HG02759 (cell line): ENCODE results near the gene DCXR.

Experiments used
- ATAC-seq: cut with Tn5 transposase; IDR thresholded peaks from one replicate; pipeline ENCODE4 v1.9.1; 2021; ENCODE audit warnings: mild to moderate bottlenecking, moderate library complexity; ENCODE audit not compliant: unreplicated experiment

Gene DCXR

DNA sequence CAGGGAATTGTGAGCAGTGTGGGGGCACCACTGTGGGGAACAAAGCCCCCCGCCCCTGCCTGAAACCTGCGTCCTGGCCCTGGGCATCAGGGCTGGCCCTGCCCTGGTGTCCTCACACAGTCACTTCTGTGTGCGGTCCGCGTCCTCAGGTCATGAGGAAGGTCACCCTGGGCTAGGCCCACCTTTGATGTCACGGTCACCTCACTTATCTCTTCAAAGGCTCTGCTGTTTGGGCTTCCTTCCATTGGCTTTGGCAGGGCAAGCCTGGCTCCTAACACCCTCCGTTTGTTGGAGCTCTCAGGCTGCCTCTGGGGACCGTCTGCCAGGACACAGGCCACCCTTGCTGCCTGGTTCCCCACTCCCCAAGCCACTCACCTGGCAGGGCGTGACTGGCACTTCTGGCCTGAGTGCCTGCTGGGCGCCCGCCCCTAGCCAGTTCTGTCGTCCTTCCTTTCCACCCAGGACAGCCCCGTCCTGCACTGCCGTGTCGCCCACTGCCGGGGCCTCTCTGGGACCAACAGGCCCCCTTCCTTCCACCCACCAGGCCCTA is 23.6 kb downstream of the DCXR start:
- no peak for ATAC-seq

DNA sequence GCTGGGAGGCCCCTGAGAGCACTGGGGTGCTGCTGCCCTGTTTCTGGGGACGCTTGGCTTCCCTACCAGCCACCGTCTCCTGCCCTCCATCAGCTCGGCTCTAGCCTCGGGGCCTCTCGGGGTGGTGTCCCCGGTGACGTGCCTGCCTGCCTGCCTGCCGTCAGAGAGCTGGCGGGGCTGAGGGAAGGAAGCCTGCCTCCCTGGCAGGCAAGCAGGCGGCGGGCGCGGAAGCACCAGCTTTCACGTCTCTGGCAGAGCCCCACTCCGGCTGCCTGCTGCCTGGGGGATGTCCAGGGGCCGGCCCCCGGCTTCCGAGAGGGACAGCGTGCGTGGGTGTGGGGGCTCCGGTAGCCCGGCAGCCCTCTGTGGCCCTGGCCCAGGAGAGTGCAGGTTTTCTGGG is 24.2 kb downstream of the DCXR start:
- ATAC-seq, result no peak

GRCh38 chr17:82012640-82013295 is 24.7 kb downstream of the DCXR start:
- no peak for ATAC-seq

- ATAC-seq, result no peak
Observed at GRCh38 chr17:82012261-82012639, 25.2 kb downstream of the DCXR start.

DNA sequence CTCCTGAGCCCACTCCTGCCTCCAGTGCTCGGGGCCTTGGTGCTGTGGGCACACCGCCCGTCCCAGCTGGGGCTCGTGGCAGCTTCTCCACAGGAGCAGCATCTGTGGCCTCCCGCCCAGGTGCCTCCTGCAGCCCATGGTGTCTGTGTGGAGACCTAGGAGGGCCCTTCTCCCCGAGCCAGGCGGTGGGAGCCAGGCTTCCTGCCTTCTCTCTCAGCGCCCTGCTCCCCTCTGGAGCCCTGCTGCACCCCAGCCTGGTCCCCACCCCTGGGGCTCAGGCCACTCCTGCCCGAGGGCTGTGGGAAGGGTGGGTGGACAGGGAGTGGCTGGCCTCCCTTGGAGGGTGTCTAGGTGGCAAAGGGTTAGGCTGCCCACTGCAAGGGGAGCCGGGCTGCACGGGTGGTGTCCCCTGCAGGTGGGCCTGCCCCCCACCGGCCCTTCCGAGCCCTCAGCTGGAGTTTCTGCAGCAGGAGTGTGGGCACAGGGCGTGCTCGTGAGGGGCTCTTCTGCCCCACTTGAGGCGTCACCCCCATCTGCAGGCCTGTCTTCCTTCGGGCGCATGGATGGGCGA is 25.8 kb downstream of the DCXR start:
- ATAC-seq, result no peak

DNA sequence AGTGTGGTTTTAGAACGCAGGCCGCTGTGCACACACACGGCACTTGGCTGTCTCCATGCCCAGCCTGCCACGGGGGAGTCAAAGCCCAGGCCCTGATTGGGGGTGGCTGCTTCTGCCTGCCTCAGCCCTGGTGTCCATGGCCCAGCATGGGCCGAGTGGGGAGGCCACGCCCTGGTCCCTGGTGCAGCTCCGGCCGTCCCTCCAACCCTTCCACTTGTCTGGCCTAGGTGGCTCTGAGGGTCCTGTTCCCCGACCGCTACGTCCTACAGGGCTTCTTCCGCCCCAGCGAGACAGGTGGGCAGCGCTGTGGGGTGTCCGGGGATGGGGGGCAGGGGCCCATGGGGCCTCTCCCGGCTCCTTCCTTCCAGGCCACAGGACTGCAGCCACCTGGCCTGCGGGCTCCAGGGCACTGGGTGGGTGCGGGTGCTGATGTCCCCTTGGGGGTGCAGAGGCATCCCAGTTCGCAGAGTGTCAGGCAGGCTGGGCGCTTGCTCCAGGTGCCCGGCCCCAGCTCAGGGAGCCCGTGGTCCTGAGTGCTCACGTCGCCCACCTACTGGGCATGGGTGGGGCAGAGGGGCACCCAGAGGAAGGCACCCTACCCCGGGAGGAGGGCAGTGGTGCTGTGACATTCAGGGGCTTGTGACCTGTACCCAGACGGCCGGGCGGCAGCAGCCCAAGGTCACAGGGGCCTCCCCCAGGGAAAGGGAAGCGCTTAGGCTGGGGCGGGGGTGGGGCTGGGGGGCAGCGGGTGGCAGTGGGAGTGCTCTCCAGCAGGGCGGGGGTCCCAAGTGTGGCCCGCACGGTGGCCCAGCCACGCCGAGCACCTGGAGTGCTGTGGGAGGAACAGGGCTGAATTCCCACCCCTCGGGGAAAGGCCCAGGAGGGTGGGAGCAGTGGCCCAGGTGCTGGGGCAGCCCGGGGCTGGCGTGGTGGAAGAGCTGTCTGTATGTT is 26.6 kb downstream of the DCXR start:
- ATAC-seq, result no peak

DNA sequence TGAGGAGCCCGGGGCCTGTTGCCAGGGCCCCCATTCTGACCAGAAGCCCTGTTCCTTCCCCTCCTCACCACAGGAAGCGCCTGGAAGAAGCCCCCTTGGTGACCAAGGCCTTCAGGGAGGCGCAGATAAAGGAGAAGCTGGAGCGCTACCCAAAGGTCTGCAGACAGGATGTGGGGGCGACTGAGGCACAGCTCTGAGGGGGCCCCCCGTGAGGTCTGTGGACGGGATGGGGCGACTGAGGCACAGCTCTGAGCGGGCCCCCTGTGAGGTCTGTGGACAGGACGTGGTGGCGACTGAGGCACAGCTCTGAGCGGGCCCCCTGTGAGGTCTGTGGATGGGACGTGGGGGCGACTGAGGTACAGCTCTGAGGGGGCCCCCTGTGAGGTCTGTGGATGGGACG is 28.1 kb downstream of the DCXR start:
- ATAC-seq, result no peak

- ATAC-seq, result no peak
Observed at GRCh38 chr17:82008941-82009405, 28.5 kb downstream of the DCXR start.

GRCh38 chr17:82008258-82008940 is 29.1 kb downstream of the DCXR start:
- no peak for ATAC-seq

GRCh38 chr17:82007495-82008257 is 29.8 kb downstream of the DCXR start:
- no peak for ATAC-seq

DNA sequence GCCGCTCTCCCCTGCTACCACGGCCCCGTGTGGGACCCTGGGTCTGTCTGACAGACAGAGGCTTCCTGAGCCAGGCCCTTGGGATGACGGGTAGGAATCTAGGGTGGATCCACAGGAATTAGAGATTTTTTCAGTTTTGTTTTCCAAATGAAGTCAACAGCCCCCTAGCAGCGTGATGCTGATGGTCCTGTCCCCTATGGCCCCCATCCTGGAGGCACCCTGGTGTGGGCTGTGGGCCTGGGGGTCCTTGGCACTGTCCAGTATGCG is 30.3 kb downstream of the DCXR start:
- no peak for ATAC-seq

DNA sequence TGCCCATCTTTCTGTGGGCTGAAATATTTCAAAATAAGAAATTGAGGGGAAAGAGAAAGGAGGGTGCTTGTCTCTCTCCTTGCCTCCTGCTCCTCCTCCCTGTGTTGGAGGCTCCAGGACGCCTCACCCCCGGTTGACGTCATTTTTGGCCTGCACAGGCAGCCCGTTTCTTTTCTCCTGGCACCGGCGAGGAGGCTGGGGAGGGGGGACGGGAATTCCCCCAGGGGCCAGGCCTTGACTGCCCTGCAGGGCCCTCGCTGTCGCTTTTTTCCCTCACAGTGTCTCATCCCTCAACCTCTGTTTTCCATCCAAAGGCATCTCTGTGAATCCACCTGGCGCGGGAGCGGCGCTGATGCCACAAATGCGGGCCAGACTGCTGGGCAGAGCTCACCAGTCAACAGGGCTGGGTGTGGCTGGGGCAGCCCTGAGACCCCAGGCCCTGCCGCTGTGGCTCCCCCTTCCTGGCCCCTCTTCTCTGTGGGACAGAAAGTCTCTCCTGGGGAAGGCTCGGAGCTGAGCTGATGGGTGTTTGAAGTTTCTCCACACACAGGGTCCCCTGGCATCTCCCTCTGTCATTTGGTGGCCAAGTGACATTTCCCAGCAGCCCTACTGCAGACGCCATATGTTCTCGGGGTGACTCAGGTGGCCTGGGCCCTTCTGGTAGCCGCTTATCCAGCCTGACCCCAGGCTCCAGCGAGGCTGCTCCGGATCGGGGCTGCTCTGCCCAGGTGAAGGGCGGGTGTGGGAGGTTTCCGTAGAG is 30.8 kb downstream of the DCXR start:
- no peak for ATAC-seq

- no peak for ATAC-seq
Observed at GRCh38 chr17:82005701-82006348, 31.7 kb downstream of the DCXR start.

DNA sequence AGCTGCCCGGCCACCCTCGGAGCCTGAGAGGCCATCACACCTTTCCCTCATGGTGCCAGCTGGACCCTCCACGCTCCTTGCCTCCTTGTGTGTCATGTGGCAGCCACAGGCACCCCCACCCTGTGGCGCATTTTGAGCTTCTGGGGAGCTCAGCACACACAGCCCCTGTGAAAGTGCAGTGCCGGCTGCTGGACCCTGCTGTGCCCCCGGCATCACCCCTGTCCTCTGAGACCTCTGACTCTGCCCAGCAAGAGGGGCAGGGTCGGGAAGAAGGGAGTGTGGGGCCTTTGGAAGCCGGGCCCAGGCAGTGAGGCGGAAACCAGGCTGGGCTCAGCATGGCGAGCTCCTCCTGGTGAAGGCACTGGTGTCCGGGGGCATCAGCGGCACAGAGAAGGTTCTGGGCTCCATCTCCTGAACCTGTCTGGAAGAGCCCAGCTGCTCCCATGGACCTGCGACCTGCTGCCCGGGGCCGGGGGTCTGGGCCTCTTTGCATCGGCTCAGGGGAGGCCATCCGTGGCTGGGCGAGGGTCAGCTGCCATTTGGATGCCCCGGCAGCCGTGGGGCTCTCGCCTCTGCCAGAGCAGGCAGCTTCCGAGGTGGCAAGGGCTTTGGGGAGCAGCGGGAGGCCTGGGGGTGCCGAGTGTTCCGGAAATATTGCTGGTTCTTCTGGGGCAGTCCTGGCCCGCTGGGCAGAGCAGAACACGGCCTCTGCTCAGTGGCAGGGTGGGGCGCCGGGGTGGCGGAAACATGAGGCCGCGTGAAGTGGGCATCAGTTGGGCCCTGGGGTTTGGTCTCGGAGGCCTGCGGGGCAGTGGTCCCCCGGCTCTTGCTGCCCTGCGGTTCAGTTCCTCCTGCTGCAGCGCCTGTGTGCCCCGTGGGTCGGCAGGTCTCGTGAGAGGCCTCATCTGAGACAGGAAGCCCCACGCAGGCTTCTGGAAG is 32.7 kb downstream of the DCXR start:
- ATAC-seq, result no peak

- ATAC-seq, result no peak
Observed at GRCh38 chr17:82003411-82004381, 33.8 kb downstream of the DCXR start.

GRCh38 chr17:82001571-82002056 is 35.9 kb downstream of the DCXR start:
- ATAC-seq, result no peak
